ENCODE data around the gene QSOX1.

- TF ChIP-seq POLR2A (IDR thresholded peaks at IDR 0.05) (peak in 1 of 2 donors; percentile 57), CTCF (IDR thresholded peaks at IDR 0.05) (peak in 2 of 6 experiments; percentile 8 to 37)
These were observed 13.2 kb downstream of the QSOX1 start for GRCh38 chr1:180167721-180168467.

Measured in Peyer's patch (tissue), 4 donors.